ENCODE measurements around the gene C1GALT1.

C1GALT1 gene

DNA sequence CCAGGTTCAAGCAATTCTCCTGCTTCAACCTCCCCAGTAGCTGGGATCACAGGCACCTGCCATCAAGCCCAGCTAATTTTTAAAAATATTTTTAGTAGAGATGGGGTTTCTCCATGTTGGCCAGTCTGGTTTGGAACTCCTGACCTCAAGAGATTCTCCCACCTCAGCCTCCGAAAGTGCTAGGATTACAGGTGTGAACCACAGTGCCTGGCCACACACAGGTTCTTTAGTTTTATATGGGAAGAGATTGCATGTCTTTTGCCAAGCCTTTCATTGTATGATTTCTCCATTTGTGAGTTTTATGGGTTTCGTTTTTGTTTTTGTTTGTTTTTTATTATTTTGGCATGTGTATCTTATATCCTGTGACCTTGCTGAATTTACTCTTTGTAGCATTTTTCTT lies 40.9 kb downstream of the C1GALT1 start:
- TF ChIP-seq, protein P1, sequence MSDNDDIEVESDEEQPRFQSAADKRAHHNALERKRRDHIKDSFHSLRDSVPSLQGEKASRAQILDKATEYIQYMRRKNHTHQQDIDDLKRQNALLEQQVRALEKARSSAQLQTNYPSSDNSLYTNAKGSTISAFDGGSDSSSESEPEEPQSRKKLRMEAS (IDR thresholded peaks at IDR 0.05; ENCODE audit: low read depth, low read length) = no peak
- TF ChIP-seq POLR2A (IDR thresholded peaks at IDR 0.05; ENCODE audit: extremely low read depth, insufficient read length) (no peak), CTCF (IDR thresholded peaks at IDR 0.05; ENCODE audit: low read depth, low read length) (no peak), MYC (IDR thresholded peaks at IDR 0.05; ENCODE audit: low read depth, low read length) (no peak)
- no peak overlapping the region for H3K4me3 ChIP-seq (ENCODE audit: low read depth, low read length)
- DNase-seq (ENCODE audit: low read depth) = no peak

DNA sequence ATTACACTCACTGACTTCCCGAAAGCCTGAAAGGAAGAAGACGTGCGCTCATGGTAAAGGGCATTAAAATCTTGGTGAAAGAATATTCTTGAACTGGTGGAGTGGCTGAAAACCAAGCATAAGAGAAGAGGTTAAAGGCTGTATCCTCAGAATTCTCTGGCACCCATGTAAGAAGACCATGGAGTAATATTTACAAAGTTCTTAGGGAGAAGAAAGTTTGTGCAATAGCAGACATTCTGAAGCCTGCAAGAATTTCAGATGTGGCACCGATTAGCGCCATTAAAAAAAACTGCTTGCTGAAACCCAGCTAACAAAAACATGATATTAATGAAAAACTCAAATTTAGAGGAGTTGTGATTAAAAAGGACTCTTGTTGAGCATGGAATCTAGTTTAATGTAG lies 44.1 kb downstream of the C1GALT1 start:
- no peak overlapping the region for H3K4me3 ChIP-seq (ENCODE audit: low read depth, low read length)
- TF ChIP-seq CTCF (IDR thresholded peaks at IDR 0.05; ENCODE audit: low read depth, low read length) (no peak), POLR2A (IDR thresholded peaks at IDR 0.05; ENCODE audit: extremely low read depth, insufficient read length) (no peak), MYC (IDR thresholded peaks at IDR 0.05; ENCODE audit: low read depth, low read length) (no peak)
- TF ChIP-seq, protein P1 (IDR thresholded peaks at IDR 0.05; ENCODE audit: low read depth, low read length) = no peak
- DNase-seq (ENCODE audit: low read depth) = no peak

DNA sequence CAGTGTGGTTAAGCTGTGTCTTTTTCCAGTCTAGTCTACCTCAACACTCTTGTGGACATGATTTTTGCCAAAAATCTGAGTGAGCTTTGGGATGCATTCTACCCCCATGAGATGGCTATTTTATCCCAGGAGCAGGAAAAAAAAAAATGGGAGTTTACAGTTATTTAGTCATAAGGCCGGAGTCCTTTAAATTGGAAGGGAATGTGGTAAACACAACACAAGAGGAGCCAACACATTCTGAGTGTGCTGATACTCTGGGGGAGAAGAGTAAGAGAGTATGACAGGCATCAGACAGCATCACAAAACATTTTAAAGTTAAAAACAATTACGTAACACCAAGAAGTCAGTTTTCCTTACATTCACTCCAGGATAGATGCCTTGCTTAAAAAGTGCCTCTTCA lies 46.1 kb downstream of the C1GALT1 start:
- no peak for TF ChIP-seq POLR2A (IDR thresholded peaks at IDR 0.05; ENCODE audit: extremely low read depth, insufficient read length)
- TF ChIP-seq, protein P1 (IDR thresholded peaks at IDR 0.05; ENCODE audit: low read depth, low read length) = no peak
- no peak for TF ChIP-seq MYC (IDR thresholded peaks at IDR 0.05; ENCODE audit: low read depth, low read length)
- no peak for TF ChIP-seq CTCF (IDR thresholded peaks at IDR 0.05; ENCODE audit: low read depth, low read length)

DNA sequence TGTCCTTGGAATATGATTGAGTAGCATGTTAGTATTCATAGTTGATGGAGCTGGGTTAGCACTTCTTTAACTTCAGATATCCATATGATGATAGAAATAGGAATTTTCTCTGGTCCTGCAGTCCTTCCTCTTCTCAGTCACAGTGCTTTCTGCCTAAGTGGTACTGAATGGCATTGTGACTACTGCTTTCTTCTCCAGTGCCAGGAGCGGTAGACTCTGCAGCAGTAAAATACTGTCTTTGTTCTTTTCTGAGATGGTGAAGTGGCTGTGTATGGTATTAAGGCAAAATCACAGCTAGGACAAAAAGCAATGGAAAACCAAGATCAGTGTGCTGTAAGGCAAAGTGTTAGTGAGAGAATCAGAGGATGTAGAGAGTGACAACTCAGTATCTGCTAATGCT lies 46.6 kb downstream of the C1GALT1 start:
- TF ChIP-seq, protein P1 (IDR thresholded peaks at IDR 0.05; ENCODE audit: low read depth, low read length) = no peak
- no peak for TF ChIP-seq CTCF (IDR thresholded peaks at IDR 0.05; ENCODE audit: low read depth, low read length)
- TF ChIP-seq POLR2A (IDR thresholded peaks at IDR 0.05; ENCODE audit: extremely low read depth, insufficient read length) = no peak
- TF ChIP-seq MYC (IDR thresholded peaks at IDR 0.05; ENCODE audit: low read depth, low read length) = no peak
- H3K4me3 ChIP-seq (ENCODE audit: low read depth, low read length) = no peak overlapping the region
- no peak for DNase-seq (ENCODE audit: low read depth)

More for the DNA sequence above, 46.1 kb downstream of the C1GALT1 start:
- no peak overlapping the region for H3K4me3 ChIP-seq (ENCODE audit: low read depth, low read length)
- no peak for DNase-seq (ENCODE audit: low read depth)

DNA sequence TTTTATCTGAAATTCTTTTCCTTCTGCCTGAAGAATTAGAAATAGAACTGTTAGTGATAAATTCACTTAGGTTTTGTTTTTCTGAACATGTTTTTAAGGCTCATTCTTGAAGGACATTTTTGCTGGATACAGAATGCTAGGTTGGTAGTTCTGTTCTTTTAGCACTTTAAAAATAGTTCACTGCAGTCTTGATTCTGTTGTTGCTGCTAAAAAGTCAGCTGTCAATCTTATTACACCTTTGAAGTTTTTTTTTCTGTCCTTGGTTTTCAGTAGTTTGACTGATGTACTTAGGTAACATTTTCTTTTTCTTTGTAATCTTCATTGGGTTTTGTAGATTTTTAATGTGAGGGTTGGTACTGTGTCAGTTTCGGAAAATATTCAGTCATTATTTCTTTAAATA lies 48.7 kb downstream of the C1GALT1 start:
- no peak overlapping the region for H3K4me3 ChIP-seq (ENCODE audit: low read depth, low read length)
- no peak for DNase-seq (ENCODE audit: low read depth)
- TF ChIP-seq CTCF (IDR thresholded peaks at IDR 0.05; ENCODE audit: low read depth, low read length) (no peak), MYC (IDR thresholded peaks at IDR 0.05; ENCODE audit: low read depth, low read length) (no peak), POLR2A (IDR thresholded peaks at IDR 0.05; ENCODE audit: extremely low read depth, insufficient read length) (no peak)
- TF ChIP-seq, protein P1 (IDR thresholded peaks at IDR 0.05; ENCODE audit: low read depth, low read length) = no peak

- no peak overlapping the region for H3K4me3 ChIP-seq (ENCODE audit: low read depth, low read length)
- no peak for DNase-seq (ENCODE audit: low read depth)
- TF ChIP-seq CTCF (IDR thresholded peaks at IDR 0.05; ENCODE audit: low read depth, low read length) (no peak), MYC (IDR thresholded peaks at IDR 0.05; ENCODE audit: low read depth, low read length) (no peak), POLR2A (IDR thresholded peaks at IDR 0.05; ENCODE audit: extremely low read depth, insufficient read length) (no peak)
- TF ChIP-seq, protein P1 (IDR thresholded peaks at IDR 0.05; ENCODE audit: low read depth, low read length) = no peak
Measured at GRCh38 chr7:7231865-7232264, 49.5 kb downstream of the C1GALT1 start.

Measured in NB4 (cell line).